Chondrocyte (in vitro differentiated cells): ENCODE results near the gene OR5V1. TPM values are rescaled to one million over a fixed set of nuclear protein-coding genes. Genes with fewer than 3 reads are reported as not detected.

ENCODE experiments used
- total RNA-seq: library from RNA; stranded (reverse); gene quantifications from 3 replicates; pipeline ENCODE4 v1.2.1, GENCODE V29; 2021

The OR5V1 gene
- total RNA-seq, 1 donor from 2014 or later = not detected

Other genes starting within 250 kb of the OR5V1 start
- gene OR2J2, start 198.0 kb downstream of the OR5V1 start, total RNA-seq = not detected in 3 replicates
- not detected in 3 replicates for gene OR14J1, start 67.2 kb downstream of the OR5V1 start, total RNA-seq
- gene OR12D3, start 6.4 kb upstream of the OR5V1 start, total RNA-seq = not detected in 3 replicates
- not detected in 3 replicates for gene OR12D2, start 26.8 kb upstream of the OR5V1 start, total RNA-seq
- gene OR12D1, start 46.1 kb upstream of the OR5V1 start, total RNA-seq = not detected in 3 replicates
- not detected in 3 replicates for gene OR10C1, start 70.4 kb upstream of the OR5V1 start, total RNA-seq
- gene OR11A1, start 88.2 kb upstream of the OR5V1 start, total RNA-seq = not detected in 3 replicates
- gene OR2H1, start 88.3 kb upstream of the OR5V1 start, total RNA-seq = not detected in 3 replicates
- not detected in 3 replicates for gene MAS1L, start 119.1 kb upstream of the OR5V1 start, total RNA-seq
- gene UBD, start 190.9 kb upstream of the OR5V1 start, total RNA-seq = not detected in 3 replicates
- not detected in 3 replicates for gene OR2H2, start 216.3 kb upstream of the OR5V1 start, total RNA-seq